GM21737 (cell line): ENCODE data around the gene LIPH.
A peak's percentile ranks its signal among the peaks of the same experiment; 100 is the strongest.

ENCODE experiments used
- ATAC-seq: cut with Tn5 transposase; IDR thresholded peaks from one replicate; pipeline ENCODE4 v1.9.1; 2021; ENCODE audit warnings: mild to moderate bottlenecking, moderate library complexity; ENCODE audit not compliant: unreplicated experiment

Gene LIPH

GRCh38 chr3:185549122-185549521 lies 3.3 kb downstream of the LIPH start:
- no peak for ATAC-seq

DNA sequence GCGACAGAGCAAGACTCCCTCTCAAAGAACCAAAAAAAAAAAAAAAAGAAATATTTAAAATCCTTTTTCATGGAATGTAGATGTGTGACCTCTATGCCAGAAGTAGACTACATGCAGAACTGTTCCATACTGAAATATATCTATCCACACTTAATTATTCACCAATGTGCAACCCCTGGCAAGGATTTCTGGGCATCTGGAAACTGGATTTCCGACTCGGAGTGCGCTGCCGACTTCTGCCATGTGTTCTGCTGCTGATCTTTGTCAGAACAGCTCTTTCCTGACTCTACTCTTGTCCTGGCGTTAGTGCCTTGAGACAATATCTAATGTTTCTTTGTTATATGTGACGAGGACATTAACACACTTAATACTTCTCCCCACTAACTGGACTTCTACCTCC lies 11.7 kb downstream of the LIPH start:
- ATAC-seq = no peak

GRCh38 chr3:185539934-185540333 lies 12.5 kb downstream of the LIPH start:
- no peak for ATAC-seq

DNA sequence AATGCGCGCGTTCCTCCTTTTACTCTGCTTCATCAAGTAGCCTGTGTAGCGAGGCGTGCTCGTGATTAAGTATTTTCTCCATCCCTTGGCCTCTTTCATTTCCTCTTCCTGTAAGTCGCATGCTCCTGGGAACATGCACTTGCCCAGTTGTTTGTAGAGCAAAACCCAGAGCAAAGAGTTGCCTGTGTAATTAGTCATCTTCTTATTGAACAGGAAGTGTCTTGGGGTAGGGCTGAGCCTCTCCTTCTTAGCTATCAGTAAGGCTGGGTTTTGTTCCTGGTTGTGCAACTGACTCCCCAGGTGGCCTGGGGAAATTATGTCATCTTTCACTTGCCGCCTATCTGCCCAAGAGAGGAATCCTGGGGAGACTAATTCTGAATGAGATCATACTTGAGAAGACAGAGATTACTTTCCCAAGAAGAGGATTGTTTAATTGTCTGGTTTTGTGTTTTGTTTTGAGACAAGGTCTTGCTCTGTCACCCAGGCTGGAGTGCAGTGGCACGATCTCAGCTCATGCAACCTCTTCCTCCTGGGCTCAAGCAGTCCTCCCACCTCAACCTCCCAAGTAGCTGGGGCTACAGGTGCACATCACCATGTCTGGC lies 14.9 kb downstream of the LIPH start:
- ATAC-seq = peak; percentile 99

DNA sequence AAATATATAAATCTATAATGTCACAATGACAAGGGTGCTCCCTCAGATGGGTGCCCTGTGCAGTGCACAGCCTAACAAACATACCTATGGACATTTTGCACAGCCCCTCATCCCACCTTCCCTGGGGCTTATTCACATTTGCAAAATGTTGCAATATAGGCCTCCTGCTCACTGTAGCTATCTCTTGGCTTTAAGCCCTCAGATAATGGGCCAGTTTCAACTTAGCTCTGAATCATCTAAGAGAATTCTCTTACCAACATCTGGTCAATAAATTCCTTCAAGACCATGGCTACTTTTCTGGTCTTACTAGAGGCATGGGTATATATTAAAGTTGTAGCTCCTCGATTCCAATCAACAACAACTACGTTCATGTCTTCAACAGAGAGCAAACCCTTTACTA lies 17.9 kb downstream of the LIPH start:
- no peak for ATAC-seq

- ATAC-seq = no peak
These were observed 19.5 kb downstream of the LIPH start for GRCh38 chr3:185532901-185533300.

DNA sequence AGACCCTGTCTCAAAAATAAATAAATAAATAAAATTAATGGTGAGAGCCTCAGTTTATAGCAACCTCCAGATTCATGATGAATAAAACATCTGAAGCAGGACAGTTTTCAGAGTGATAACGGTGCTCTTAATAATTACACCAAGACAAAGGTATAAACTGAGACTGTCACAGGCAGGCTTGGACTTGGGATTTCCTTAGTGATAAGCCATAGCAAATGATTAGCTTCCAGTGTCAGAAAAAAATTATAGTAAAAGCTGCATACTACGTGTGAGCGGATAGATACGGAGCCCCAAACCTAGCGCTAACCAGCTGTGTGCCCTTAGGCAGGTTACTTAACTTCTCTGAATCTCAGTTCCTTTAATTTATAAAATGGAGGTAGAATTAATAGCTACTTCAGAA lies 21.5 kb downstream of the LIPH start:
- ATAC-seq = no peak

DNA sequence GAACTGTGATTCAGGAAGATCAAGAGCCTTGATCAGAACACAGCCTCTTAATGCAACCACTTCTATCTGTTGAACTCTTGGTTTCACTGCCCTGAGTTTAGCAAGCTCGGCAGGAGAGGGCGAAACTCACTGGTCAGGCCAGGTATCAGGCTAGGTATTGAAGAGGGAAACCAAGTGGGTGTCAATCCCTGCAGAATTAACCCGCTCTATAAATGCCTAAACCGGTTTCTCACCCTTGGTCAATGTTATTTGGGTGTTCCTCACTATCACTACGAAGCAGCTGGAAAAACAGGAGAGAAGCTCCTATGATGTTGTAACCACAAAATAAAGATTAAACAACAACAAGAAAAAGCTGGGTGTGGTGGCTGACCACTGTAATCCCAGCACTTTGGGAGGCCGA lies 23.9 kb downstream of the LIPH start:
- ATAC-seq = no peak

DNA sequence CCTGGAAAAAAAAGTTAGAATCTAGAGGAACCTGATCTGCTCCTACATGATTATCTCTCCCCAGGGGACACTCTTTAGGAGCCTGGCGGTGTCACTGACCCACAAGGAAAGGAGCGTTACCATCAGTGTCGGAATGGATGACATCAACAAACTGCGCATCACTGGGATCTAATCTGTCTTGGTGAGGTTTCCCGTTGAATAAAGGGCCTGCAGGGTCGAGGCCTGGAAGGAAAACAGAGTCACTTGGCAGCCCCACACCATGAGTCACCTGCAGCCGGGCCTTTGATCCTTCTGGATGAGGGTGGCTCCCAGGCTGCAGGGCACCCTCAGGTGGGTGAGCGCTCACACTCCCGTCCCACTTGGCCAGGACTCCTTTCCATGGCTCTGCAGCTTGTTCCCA lies 25.0 kb downstream of the LIPH start:
- no peak for ATAC-seq

- ATAC-seq = no peak
These were observed 25.9 kb downstream of the LIPH start for GRCh38 chr3:185526349-185526951.

GRCh38 chr3:185521349-185522138 lies 30.8 kb downstream of the LIPH start:
- ATAC-seq = no peak

DNA sequence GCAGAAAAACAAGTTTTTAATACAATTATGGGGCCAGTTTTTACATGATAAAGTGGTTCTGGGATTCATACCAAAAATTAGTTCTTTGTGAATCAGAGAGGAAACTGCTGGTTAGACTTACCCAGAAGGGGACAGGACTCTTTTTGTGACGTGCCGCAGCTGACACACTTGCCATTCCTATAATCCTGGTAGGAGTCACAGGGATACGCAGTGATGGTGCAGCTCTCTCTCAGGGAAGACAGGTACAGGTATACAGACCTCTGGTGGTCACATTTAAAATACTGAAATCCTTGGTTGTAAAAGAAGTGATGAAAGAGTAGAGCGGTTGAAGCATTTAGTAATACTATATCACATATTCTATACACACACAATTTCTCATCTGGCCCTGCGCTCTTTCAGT lies 33.4 kb downstream of the LIPH start:
- no peak for ATAC-seq

- no peak for ATAC-seq
These were observed 34.8 kb downstream of the LIPH start for GRCh38 chr3:185517387-185518130.

DNA sequence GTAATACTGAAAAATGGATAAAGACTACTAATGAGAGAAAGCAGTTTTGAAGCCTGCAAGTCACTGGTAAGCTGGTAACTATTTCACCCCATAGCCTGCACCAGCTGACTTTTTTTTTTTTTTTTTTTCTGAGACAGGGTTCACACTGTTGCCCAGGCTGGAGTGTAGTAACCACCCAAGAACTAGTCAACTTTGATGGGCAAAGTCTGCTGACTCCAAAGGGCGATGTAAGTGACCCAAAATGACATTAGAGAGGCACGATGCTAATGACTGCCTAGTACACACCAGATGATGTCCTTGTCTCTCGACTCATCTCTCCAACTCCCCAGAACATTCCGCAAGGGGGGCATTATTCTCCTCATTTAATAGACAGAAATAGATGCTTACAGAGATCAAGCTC lies 40.7 kb downstream of the LIPH start:
- no peak for ATAC-seq

- ATAC-seq = no peak
These were observed 43.9 kb downstream of the LIPH start for GRCh38 chr3:185508335-185508991.

DNA sequence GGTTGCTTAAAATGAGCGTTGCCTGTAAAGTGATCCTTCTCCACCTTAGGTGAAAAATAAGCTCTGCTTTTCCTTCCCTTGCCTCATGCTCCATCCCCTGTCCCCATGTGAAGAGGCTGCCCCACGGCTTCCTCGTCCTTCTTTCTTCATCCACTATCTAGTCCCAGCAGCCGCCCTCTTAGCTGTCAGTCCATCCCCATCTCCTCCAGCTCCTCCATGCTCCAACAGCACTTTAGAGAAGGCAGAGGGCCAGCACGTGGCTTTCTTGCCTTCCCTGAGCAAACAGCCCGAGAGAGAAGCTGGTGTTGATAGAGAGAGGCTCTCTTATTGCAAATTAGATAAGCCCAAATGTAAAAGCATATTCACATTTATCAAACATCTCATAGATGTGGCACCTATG lies 44.5 kb downstream of the LIPH start:
- ATAC-seq = no peak

GRCh38 chr3:185504636-185505035 lies 47.8 kb downstream of the LIPH start:
- ATAC-seq = no peak

DNA sequence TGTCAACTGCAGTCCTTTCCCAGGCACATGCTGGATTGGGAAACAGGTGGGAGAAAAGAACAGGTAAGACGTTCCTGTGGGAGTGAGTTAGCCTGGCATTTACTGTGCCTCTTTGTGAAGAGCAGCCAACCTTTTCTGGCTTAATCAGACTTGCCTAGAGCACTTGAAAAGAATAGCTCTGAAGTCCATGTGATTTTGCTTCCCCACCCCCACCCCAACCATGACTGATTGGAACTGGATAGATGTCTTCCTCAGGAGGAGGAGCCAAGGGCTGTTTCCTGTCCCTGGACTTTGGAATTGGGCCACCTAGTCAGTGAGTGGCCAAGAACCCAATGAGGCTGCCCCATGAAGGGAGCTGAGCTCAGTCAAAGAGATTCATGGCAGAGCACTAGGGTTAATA lies 48.9 kb downstream of the LIPH start:
- ATAC-seq = no peak

GRCh38 chr3:185502987-185503386 lies 49.4 kb downstream of the LIPH start:
- ATAC-seq = no peak

- peak; percentile 96 for ATAC-seq
These were observed 53.6 kb downstream of the LIPH start, which contains the start of gene TMEM41A for GRCh38 chr3:185498503-185499396. TSS of gene TMEM41A (minus strand) at chr3:185499035. CDS start at chr3:185498961, 74 bp downstream.
